ENCODE data around the gene OPCML. TPM values are rescaled to one million over a fixed set of nuclear protein-coding genes. Genes with fewer than 3 reads are reported as not detected.

The OPCML gene
- polyA plus RNA-seq, 3 donors = not detected

DNA sequence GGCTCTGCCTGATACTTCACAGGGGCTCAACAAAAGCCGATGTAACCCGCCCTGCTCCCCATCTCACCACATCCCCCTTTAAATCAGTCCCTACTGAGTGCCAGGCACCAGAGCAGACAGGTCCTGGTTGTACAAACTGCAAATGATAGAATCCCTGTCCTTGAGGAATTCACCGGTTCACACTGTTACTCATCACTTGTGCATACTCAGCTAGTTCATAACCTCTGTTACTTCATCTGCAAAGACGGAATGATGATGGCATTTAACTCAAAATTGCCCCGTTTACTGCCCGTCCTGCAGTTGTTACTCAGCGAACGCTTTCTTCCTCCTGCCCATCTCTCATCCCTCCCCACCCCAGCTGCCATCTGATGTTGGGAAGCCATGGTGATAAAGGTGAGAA lies 384.7 kb downstream of the OPCML start:
- Histone ChIP-seq H3K36me3 (replicated peaks in 1 of 2; ENCODE audit: control insufficient read depth in 1 of 2, insufficient read depth in 2 of 2, low read length in 2 of 2) (no peaks in the 10 kb centered on the region), H3K4me2 (replicated peaks; ENCODE audit: extremely low read depth, low read length, poor library complexity, severe bottlenecking) (no peak overlapping the region), H3K27ac (ENCODE audit: low read depth in 1 of 2, low read length in 2 of 2) (no peak overlapping the region), H2AFZ (ENCODE audit: insufficient read depth, low read depth, low read length, poor library complexity, severe bottlenecking) (no peak overlapping the region), H4K20me1 (ENCODE audit: insufficient read depth, low read length) (no peaks in the 10 kb centered on the region), H3K9me3 (replicated peaks in 1 of 2; ENCODE audit: control insufficient read depth in 1 of 2, insufficient read depth in 1 of 2, low read length in 2 of 2) (no peaks in the 10 kb centered on the region), H3K4me1 (ENCODE audit: control insufficient read depth in 1 of 2, insufficient read depth in 2 of 2, low read length in 2 of 2) (no peaks in the 10 kb centered on the region), H3K9ac (ENCODE audit: insufficient read depth, low read length, poor library complexity, severe bottlenecking) (no peak overlapping the region), H3K79me2 (ENCODE audit: insufficient read depth, low read length) (no peaks in the 10 kb centered on the region), H3K27me3 (ENCODE audit: control insufficient read depth in 2 of 2, insufficient read depth in 2 of 2, low read length in 2 of 2) (peaks cover 4 to 5% of the 10 kb centered on the region in 2 donors), H3K4me3 (replicated peaks in 1 of 3; ENCODE audit: low read depth in 2 of 3, low read length in 3 of 3) (no peak overlapping the region)
- Mint-ChIP-seq H3K4me3 (no peak overlapping the region), H3K27me3 (ENCODE audit: low read depth in 3 of 3) (peaks cover 3 to 19% (median 11%) of the 10 kb centered on the region in 3 donors), H3K4me1 (no peaks in the 10 kb centered on the region), H3K36me3 (no peaks in the 10 kb centered on the region), H3K9me3 (no peaks in the 10 kb centered on the region), H3K27ac (no peak overlapping the region)
- DNase-seq = no peak
- TF ChIP-seq, protein P1, sequence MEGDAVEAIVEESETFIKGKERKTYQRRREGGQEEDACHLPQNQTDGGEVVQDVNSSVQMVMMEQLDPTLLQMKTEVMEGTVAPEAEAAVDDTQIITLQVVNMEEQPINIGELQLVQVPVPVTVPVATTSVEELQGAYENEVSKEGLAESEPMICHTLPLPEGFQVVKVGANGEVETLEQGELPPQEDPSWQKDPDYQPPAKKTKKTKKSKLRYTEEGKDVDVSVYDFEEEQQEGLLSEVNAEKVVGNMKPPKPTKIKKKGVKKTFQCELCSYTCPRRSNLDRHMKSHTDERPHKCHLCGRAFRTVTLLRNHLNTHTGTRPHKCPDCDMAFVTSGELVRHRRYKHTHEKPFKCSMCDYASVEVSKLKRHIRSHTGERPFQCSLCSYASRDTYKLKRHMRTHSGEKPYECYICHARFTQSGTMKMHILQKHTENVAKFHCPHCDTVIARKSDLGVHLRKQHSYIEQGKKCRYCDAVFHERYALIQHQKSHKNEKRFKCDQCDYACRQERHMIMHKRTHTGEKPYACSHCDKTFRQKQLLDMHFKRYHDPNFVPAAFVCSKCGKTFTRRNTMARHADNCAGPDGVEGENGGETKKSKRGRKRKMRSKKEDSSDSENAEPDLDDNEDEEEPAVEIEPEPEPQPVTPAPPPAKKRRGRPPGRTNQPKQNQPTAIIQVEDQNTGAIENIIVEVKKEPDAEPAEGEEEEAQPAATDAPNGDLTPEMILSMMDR (IDR thresholded peaks at IDR 0.05) = no peak
- WGBS (ENCODE audit: insufficient coverage) = 95% methylated on average over 4 of the region's 8 CpGs
- intact Hi-C loops (cut with micrococcal nuclease) = no loop called here

DNA sequence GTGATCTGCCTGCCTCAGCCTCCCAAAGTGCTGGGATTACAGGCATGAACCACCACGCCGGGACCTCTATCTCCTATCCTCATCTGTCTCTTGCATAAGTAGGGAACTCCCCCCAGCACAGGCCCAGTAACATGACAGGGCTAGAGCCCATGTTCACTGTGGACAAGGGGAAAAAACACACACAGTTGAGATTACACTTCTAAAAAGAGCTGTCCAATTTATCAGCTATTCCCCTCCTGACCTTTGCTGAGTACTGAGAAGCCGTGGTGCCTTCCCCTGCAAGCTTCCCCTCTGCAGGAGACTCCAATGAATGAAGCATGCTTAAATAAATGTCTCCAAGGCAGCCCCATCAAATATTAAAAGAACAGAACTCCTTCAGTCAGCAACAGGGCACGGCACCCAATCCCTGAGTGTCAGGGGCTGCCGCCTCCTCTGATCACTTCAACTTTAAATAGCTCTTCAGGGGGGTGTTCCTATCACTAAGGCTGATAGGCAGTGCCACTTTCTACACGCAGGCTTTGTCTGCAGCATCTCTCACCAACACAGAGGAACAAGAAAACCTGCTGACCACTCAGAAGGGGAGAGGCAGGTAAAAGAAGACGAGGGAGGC lies 385.5 kb downstream of the OPCML start:
- Histone ChIP-seq H3K9me3 (replicated peaks in 1 of 2; ENCODE audit: control insufficient read depth in 1 of 2, insufficient read depth in 1 of 2, low read length in 2 of 2) (no peaks in the 10 kb centered on the region), H3K27me3 (ENCODE audit: control insufficient read depth in 2 of 2, insufficient read depth in 2 of 2, low read length in 2 of 2) (peaks cover 0 to 1% of the 10 kb centered on the region in 2 donors), H4K20me1 (ENCODE audit: insufficient read depth, low read length) (no peaks in the 10 kb centered on the region), H3K79me2 (ENCODE audit: insufficient read depth, low read length) (no peaks in the 10 kb centered on the region), H2AFZ (ENCODE audit: insufficient read depth, low read depth, low read length, poor library complexity, severe bottlenecking) (no peak overlapping the region), H3K4me2 (replicated peaks; ENCODE audit: extremely low read depth, low read length, poor library complexity, severe bottlenecking) (no peak overlapping the region), H3K4me1 (ENCODE audit: control insufficient read depth in 1 of 2, insufficient read depth in 2 of 2, low read length in 2 of 2) (no peaks in the 10 kb centered on the region), H3K36me3 (replicated peaks in 1 of 2; ENCODE audit: control insufficient read depth in 1 of 2, insufficient read depth in 2 of 2, low read length in 2 of 2) (no peaks in the 10 kb centered on the region), H3K27ac (ENCODE audit: low read depth in 1 of 2, low read length in 2 of 2) (no peak overlapping the region), H3K9ac (ENCODE audit: insufficient read depth, low read length, poor library complexity, severe bottlenecking) (no peak overlapping the region), H3K4me3 (replicated peaks in 1 of 3; ENCODE audit: low read depth in 2 of 3, low read length in 3 of 3) (no peak overlapping the region)
- Mint-ChIP-seq H3K4me3 (no peak overlapping the region), H3K27me3 (ENCODE audit: low read depth in 3 of 3) (peaks cover 3 to 13% (median 8%) of the 10 kb centered on the region in 3 donors), H3K36me3 (no peaks in the 10 kb centered on the region), H3K27ac (peak overlapping the region in 1 of 7 donors; percentile 13), H3K4me1 (no peaks in the 10 kb centered on the region), H3K9me3 (no peaks in the 10 kb centered on the region)
- intact Hi-C loops (cut with micrococcal nuclease) = no loop called here
- DNase-seq = no peak
- 62% methylated on average over 3 of the region's 7 CpGs for WGBS (ENCODE audit: insufficient coverage)
- TF ChIP-seq, protein P1 (IDR thresholded peaks at IDR 0.05) = no peak
